Skeletal muscle satellite cell (primary cell): Measurements from ENCODE around the gene DHX30.
"Not testable (repeated sequence)": the region's sequence is repeated elsewhere in the genome, so short reads cannot be mapped to it uniquely, and the experiment has no call there.

Experiments used
- H3K27me3 ChIP-seq: 2 replicates; pipeline ENCODE4 v1.7.0; 2013; ENCODE audit warnings: low read length; ENCODE audit not compliant: control insufficient read depth, insufficient read depth
- H3K36me3 ChIP-seq: 2 replicates; pipeline ENCODE4 v1.7.0; 2013; ENCODE audit warnings: mild to moderate bottlenecking, control low read depth, low read length; ENCODE audit not compliant: insufficient read depth
- H3K4me1 ChIP-seq: 2 replicates; pipeline ENCODE4 v1.7.0; 2013; ENCODE audit warnings: low read length; ENCODE audit not compliant: control insufficient read depth, insufficient read depth
- H3K4me2 ChIP-seq: 2 replicates; pipeline ENCODE4 v1.7.0; 2013; ENCODE audit warnings: mild to moderate bottlenecking, low read length
- H3K4me3 ChIP-seq: 2 replicates; pipeline ENCODE4 v1.7.0; 2013; ENCODE audit warnings: low read length
- H3K9ac ChIP-seq: 2 replicates; pipeline ENCODE4 v1.7.0; 2013; ENCODE audit warnings: mild to moderate bottlenecking, low read depth, low read length, moderate library complexity
- H3K9me3 ChIP-seq: replicated peaks from 2 replicates; pipeline ENCODE4 v1.7.0; 2013; ENCODE audit warnings: mild to moderate bottlenecking, control low read depth, low read length

DHX30 gene

DNA sequence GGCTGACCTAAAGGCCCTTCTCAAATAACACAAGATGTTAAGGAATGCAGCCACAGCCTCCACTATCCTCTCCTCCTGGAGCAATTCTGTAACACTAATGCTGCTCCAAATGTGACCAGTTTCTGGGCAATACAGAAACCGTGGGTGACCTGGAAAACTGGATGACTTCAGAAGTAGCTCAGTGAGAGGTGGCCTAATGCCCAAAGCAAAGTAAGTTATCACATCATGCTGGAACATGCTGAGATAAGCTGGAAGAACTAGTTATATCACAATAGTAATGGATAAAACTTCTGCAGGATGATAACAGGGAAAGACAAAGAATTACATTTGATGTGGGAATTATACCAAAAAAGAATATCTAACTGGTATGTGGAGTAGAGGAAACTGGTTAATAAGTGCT lies 72.0 kb downstream of the DHX30 start:
- Histone ChIP-seq H3K27me3 (no peaks in the 10 kb centered on the region), H3K9ac (no peak overlapping the region), H3K36me3 (peaks cover 50% of the 10 kb centered on the region)

DNA sequence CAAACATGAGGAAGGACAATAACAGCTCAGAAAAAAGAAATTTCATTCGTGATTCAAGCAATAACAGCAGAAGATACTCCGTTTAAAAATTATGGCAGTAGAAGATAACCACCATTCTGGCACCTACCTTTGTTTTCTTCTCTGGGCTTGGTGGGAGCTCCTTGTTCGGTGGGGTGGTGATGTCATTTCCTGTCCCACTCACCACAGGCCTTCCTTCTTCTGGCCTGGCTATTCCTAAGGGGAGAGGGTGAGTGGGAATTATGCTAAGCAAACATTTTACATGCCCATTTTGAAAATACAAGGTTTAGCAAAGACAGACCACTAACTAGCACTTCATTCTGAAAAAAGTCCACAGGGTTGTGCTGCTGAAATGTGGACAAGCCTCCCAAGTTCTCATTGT lies 74.4 kb downstream of the DHX30 start:
- Histone ChIP-seq H3K27me3 (no peaks in the 10 kb centered on the region), H3K9me3 (no peaks in the 10 kb centered on the region), H3K4me3 (no peak overlapping the region), H3K4me2 (no peak overlapping the region), H3K9ac (no peak overlapping the region), H3K4me1 (peaks cover 9% of the 10 kb centered on the region), H3K36me3 (peaks cover 31% of the 10 kb centered on the region)

More for the DNA sequence above, 72.0 kb downstream of the DHX30 start:
- H3K4me1 ChIP-seq, result peaks cover 9% of the 10 kb centered on the region
- no peak overlapping the region for H3K4me3 ChIP-seq
- H3K9me3 ChIP-seq, result no peaks in the 10 kb centered on the region
- H3K4me2 ChIP-seq, result no peak overlapping the region

DNA sequence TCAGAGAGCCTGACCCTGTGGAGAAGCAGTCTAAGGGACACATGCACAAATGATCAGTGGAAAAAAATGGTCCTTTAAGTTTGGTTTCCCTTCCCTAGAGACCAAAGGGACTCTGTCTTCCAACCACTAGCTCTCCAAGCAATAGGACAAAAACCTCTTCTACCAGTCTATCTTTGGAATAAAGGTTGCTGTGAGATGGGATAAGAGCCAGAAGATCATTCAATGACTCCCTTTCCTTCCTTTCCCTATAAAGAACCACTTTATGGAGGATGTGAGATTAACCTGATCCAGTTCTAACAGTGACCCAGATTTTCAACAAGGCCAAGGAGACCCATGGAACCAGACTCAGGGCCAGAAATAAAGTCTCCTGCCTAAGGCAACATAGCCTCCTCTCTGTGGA lies 74.8 kb downstream of the DHX30 start:
- Histone ChIP-seq H3K4me1 (peaks cover 9% of the 10 kb centered on the region), H3K9me3 (no peaks in the 10 kb centered on the region), H3K36me3 (peaks cover 27% of the 10 kb centered on the region), H3K4me2 (no peak overlapping the region), H3K27me3 (no peaks in the 10 kb centered on the region), H3K9ac (no peak overlapping the region), H3K4me3 (no peak overlapping the region)

DNA sequence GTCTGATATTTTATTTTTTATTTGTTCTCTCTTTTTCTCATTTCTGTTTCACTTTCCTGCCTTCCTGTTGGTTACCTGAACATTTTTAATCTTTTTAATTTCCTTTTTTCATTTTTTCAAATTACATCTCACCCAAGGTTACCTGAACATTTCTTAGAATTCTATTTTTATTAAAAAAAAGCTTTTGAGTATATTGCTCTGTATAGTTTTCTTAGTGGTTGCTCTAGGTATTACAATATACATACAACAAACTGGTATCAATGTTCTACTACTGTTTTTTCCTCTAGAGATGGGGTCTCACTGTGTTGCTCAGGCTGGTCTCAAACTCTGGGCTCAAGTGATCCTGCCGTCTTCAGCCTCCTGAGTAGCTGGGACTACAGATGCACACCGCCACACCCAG lies 79.4 kb downstream of the DHX30 start:
- no peaks in the 10 kb centered on the region for H3K9me3 ChIP-seq
- peaks cover 23% of the 10 kb centered on the region for H3K36me3 ChIP-seq
- H3K9ac ChIP-seq, result no peak overlapping the region
- no peaks in the 10 kb centered on the region for H3K27me3 ChIP-seq
- no peak overlapping the region for H3K4me3 ChIP-seq
- H3K4me1 ChIP-seq, result peaks cover 7% of the 10 kb centered on the region
- no peak overlapping the region for H3K4me2 ChIP-seq

DNA sequence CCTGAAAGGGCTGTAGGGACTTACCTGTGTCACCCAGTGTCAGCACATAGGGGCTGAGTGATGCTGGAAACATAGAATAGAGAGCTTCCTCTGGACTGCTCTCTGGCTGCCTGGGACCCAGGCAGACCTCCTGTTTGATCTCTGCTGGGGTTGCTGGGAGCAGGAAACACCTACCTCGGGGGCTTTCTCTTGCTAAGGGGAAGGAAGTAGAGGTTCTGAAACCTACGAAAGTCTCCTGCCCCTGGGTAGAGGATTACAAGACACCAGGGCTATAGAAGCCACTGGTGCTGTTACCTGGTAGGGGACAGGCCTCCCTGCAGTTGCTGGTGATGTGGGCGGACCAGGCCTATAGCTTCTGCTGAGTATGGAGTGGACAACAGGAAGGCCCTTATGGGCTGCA lies 81.7 kb downstream of the DHX30 start:
- Histone ChIP-seq H3K9me3 (no peaks in the 10 kb centered on the region), H3K36me3 (peaks cover 35% of the 10 kb centered on the region), H3K4me1 (no peaks in the 10 kb centered on the region), H3K9ac (no peak overlapping the region), H3K4me3 (no peak overlapping the region), H3K4me2 (no peak overlapping the region), H3K27me3 (no peaks in the 10 kb centered on the region)

DNA sequence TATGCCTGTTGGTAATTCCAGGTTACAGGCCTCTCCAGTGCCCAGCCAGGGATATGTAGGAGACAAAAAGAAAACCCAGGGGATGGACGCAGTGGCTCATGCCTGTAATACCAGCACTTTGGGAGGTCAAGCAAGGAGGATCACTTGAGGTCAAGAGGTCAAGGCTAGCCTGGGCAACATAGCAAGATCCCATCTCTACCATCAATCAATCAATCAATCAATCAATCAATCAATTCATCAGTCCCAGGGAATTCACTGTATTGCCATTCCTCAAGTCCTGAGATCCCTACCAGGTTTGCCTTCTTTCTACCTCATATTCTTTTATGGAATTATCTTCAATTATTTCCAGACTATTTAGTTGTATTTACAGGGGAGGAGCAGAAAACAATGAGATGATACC lies 82.2 kb downstream of the DHX30 start:
- Histone ChIP-seq H3K27me3 (no peaks in the 10 kb centered on the region), H3K9ac (no peak overlapping the region), H3K4me1 (no peaks in the 10 kb centered on the region), H3K4me2 (no peak overlapping the region), H3K36me3 (peaks cover 36% of the 10 kb centered on the region), H3K4me3 (no peak overlapping the region), H3K9me3 (no peaks in the 10 kb centered on the region)

DNA sequence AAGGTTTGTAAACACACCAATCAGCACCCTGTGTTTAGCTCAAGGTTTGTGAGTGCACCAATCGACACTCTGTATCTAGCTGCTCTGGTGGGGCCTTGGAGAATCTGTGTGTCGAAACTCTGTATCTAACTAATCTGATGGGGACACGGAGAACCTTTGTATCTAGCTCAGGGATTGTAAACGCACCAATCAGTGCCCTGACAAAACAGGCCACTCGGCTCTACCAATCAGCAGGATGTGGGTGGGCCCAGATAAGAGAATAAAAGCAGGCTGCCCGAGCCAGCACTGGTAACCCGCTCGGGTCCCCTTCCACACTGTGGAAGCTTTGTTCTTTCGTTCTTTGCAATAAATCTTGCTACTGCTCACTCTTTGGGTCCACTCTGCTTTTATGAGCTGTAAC lies 85.1 kb downstream of the DHX30 start:
- not testable (repeated sequence) for H3K4me2 ChIP-seq, H3K4me3 ChIP-seq, H3K9ac ChIP-seq, H3K4me1 ChIP-seq, H3K27me3 ChIP-seq, H3K9me3 ChIP-seq
- peaks cover 58% of the 10 kb centered on the region for H3K36me3 ChIP-seq

DNA sequence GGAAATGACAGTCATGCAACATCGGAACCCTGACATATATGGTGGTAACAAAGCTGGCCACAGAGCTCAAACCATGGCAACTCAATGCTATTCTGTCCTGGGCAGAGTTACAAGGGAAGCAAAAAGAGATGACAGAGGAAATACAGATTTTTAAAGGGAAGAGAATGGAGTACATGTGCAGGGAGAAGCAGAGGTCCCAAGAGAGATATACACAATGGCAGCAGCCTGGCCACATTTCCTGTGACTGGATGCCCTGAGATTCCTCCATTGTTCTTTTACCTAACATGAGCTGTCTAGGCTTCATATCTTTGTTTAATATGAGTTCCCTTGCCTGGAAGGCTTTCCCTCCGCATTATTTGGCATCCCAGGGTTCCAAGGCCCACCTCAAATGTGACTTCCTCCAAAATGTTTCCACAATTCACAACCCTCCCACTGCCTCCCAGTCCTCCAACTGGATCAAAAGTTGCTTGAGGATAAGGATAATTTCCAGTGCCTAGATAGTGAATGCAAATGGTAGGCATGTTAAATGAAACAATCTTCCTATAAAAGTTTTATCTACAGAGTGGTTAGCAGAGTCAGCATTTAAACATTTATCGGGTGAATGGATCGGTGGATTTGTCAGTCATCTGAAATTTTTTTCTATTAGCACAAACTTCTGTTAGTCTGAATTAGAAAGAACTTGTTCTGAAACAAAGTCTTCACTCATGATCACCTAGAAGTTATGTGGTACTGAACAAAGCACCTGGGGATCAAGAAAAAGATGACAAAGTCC lies 86.2 kb downstream of the DHX30 start:
- no peak overlapping the region for H3K4me2 ChIP-seq
- H3K9ac ChIP-seq, result no peak overlapping the region
- H3K4me3 ChIP-seq, result no peak overlapping the region
- no peaks in the 10 kb centered on the region for H3K27me3 ChIP-seq
- no peaks in the 10 kb centered on the region for H3K4me1 ChIP-seq
- H3K36me3 ChIP-seq, result peaks cover 57% of the 10 kb centered on the region
- H3K9me3 ChIP-seq, result no peaks in the 10 kb centered on the region

DNA sequence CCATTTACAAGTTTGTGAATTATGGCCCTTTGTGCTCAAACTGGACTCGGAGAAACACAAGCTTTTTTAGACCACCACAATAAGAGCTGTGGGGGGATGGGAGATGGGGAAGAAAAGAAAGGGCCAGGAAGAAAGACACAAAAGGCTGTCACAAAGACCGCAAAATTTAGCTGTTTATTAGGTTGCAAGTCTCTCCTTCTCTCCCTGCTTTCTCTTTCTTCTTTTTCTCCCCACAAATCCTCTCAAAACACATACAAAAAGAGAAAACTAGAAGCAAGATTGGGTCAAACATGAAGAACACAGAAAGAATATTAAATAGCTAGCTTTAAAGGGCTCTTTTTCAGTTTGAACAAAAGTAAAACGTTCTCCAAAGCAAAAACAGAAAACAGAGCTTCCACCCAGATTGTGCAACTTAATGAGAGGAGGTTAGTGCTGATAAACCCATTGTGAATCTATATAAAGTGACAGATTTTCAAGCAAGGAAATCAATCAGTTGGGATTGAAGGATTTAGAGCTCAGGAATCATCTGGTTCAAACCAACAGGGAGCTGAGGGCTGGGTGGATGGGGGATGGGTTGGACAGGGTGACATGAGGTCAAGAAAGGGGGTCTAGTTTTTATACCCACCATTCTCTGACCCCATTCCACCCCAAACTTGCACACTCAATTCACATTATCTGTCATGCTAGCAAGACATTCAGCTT lies 87.3 kb downstream of the DHX30 start:
- Histone ChIP-seq H3K4me1 (no peaks in the 10 kb centered on the region), H3K27me3 (no peaks in the 10 kb centered on the region), H3K9me3 (no peaks in the 10 kb centered on the region), H3K4me2 (no peak overlapping the region), H3K36me3 (peaks cover 49% of the 10 kb centered on the region), H3K9ac (no peak overlapping the region), H3K4me3 (no peak overlapping the region)

DNA sequence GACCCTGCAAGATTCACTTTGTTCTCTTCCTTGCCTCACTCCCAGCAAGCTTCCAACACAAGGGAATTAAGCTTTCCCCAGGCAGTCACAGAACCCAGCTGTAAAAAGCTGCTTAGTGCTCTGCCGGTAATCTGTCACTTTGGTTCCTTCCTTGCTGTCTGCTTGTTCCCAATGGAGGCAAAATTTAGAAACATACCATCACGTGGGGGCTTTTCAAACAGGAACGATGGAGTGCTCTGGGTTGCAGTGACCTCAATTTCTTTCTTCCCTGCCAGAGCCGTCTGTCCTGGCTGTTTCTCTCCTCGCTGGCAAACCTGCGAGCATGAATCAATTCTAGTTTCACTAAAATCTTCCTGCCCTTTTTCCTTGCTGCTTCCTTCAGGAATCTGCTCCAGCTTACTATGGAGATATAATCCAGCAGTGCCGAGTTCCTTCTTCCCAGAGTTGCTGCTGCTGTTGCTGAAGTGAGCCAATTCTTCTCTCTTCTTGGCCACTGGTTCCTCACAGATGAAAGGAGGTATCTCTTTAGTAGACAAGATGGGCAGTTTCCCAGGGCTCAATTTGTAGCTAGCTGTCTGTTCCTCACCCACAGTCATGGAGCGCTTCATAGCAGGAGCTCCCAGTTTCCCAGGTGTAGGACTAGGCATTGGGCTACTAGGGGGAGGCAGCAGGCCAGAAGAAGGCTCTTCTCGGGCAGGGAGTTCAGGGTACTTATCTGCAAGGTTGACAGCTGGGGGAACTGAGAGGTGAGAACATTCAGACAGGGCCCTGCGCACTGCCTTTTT lies 88.1 kb downstream of the DHX30 start:
- peaks cover 55% of the 10 kb centered on the region for H3K36me3 ChIP-seq

DNA sequence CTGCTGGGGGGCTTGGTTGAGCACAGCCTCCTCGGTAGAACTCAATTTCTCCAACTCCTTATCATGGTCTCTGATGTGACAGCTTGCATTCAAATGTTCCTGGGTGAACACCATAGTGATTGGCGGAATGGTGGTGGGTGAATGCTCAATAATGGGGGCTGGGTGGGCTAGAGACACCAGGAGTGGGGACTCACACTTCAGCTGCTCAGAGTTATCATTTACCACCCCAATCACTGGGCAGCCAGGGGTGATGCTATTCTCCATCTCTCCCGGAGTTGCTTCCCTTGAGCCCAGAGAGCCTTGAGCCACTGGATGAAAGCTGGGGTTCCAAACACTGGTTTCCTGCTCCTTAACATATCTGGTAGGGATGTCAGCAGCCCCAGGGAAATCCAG lies 88.7 kb downstream of the DHX30 start:
- Histone ChIP-seq H3K9ac (no peak overlapping the region), H3K27me3 (no peaks in the 10 kb centered on the region), H3K9me3 (no peaks in the 10 kb centered on the region), H3K36me3 (peaks cover 54% of the 10 kb centered on the region), H3K4me2 (no peak overlapping the region), H3K4me1 (no peaks in the 10 kb centered on the region), H3K4me3 (no peak overlapping the region)

More for the DNA sequence above, 88.1 kb downstream of the DHX30 start:
- no peaks in the 10 kb centered on the region for H3K9me3 ChIP-seq
- H3K4me2 ChIP-seq, result no peak overlapping the region
- H3K4me3 ChIP-seq, result no peak overlapping the region
- H3K9ac ChIP-seq, result no peak overlapping the region
- H3K4me1 ChIP-seq, result no peaks in the 10 kb centered on the region
- no peaks in the 10 kb centered on the region for H3K27me3 ChIP-seq
